Skin epidermis (tissue), 12 donors: Measurements from ENCODE around the gene DENND6B.
"Not testable (repeated sequence)": the region's sequence is repeated elsewhere in the genome, so short reads cannot be mapped to it uniquely, and the experiment has no call there.

Experiments
- H3K27ac ChIP-seq, 21 experiments: fragments of 200-600 bp; sonication (generic) in 11 of 21; one replicate each; pipeline ENCODE4 v1.5.0; 2020; ENCODE audit warnings: mild to moderate bottlenecking in 3 of 21, inconsistent platforms in 2 of 21, moderate library complexity in 2 of 21
- H3K4me3 ChIP-seq, 7 experiments: fragments of 200-600 bp; sonication (generic) in 2 of 7; one replicate each; pipeline ENCODE4 v1.5.0; 2020; ENCODE audit warnings: inconsistent platforms in 2 of 7, mild to moderate bottlenecking in 2 of 7, moderate library complexity in 1 of 7

DENND6B gene

GRCh38 chr22:50280022-50280707, 46.6 kb downstream of the DENND6B start:
- H3K27ac ChIP-seq: peak overlapping the region in 2 of 21 experiments; percentile 8 to 11
- no peak overlapping the region for H3K4me3 ChIP-seq

- H3K27ac ChIP-seq: peak overlapping the region in 2 of 21 experiments; percentile 8 to 11
- no peak overlapping the region for H3K4me3 ChIP-seq
Measured at GRCh38 chr22:50278956-50279619, 47.7 kb downstream of the DENND6B start.

- Histone ChIP-seq H3K27ac (no peak overlapping the region), H3K4me3 (no peak overlapping the region)
Measured at GRCh38 chr22:50278461-50278860, 48.4 kb downstream of the DENND6B start.

GRCh38 chr22:50277761-50278160, 49.1 kb downstream of the DENND6B start:
- H3K27ac ChIP-seq: peak overlapping the region in 1 of 21 experiments; percentile 2

GRCh38 chr22:50276143-50276542, 50.7 kb downstream of the DENND6B start:
- peak overlapping the region in 1 of 21 experiments; percentile 6 for H3K27ac ChIP-seq
- no peak overlapping the region for H3K4me3 ChIP-seq

More at GRCh38 chr22:50277761-50278160, 49.1 kb downstream of the DENND6B start:
- no peak overlapping the region for H3K4me3 ChIP-seq

- Histone ChIP-seq H3K27ac (no peak overlapping the region), H3K4me3 (no peak overlapping the region)
Measured at GRCh38 chr22:50275181-50276055, 51.4 kb downstream of the DENND6B start.

GRCh38 chr22:50274771-50275170, 52.0 kb downstream of the DENND6B start:
- H3K27ac ChIP-seq: no peak overlapping the region
- H3K4me3 ChIP-seq: no peak overlapping the region

GRCh38 chr22:50274311-50274710, 52.5 kb downstream of the DENND6B start:
- no peak overlapping the region for H3K4me3 ChIP-seq
- H3K27ac ChIP-seq: no peak overlapping the region

GRCh38 chr22:50273781-50274180, 53.0 kb downstream of the DENND6B start:
- H3K27ac ChIP-seq, H3K4me3 ChIP-seq: not testable (repeated sequence)

GRCh38 chr22:50273352-50273751, 53.5 kb downstream of the DENND6B start:
- not testable (repeated sequence) for H3K4me3 ChIP-seq, H3K27ac ChIP-seq

GRCh38 chr22:50272044-50272802, 54.6 kb downstream of the DENND6B start:
- H3K4me3 ChIP-seq: peak overlapping the region; percentile 37 to 58 (median 49)
- peak overlapping the region in 7 of 21 experiments; percentile 14 to 65 (median 49) for H3K27ac ChIP-seq

- Histone ChIP-seq H3K4me3 (peak overlapping the region; percentile 37 to 58 (median 49)), H3K27ac (peak overlapping the region in 9 of 21 experiments; percentile 13 to 65 (median 49))
Measured at GRCh38 chr22:50271519-50271970, 55.3 kb downstream of the DENND6B start.

GRCh38 chr22:50270666-50271394, 56.0 kb downstream of the DENND6B start:
- Histone ChIP-seq H3K27ac (peak overlapping the region in 18 of 21 experiments; percentile 13 to 81 (median 50)), H3K4me3 (peak overlapping the region; percentile 37 to 58 (median 49))

GRCh38 chr22:50269970-50270665, 56.7 kb downstream of the DENND6B start, which contains the start of gene MAPK11:
Gene MAPK11, minus strand, starts transcription at chr22:50270380. Its CDS starts 88 bp downstream, at chr22:50270292.
- peak within 1 kb of the TSS in 19 of 21 experiments; percentile 29 to 81 (median 64) for H3K27ac ChIP-seq

GRCh38 chr22:50269573-50269969, 57.2 kb downstream of the DENND6B start:
- Histone ChIP-seq H3K27ac (peak overlapping the region in 15 of 21 experiments; percentile 3 to 81 (median 65)), H3K4me3 (peak overlapping the region; percentile 37 to 58 (median 49))

More at GRCh38 chr22:50269970-50270665, 56.7 kb downstream of the DENND6B start, which contains the start of gene MAPK11:
- peak within 1 kb of the TSS; percentile 37 to 58 (median 49) for H3K4me3 ChIP-seq

- Histone ChIP-seq H3K4me3 (no peak overlapping the region), H3K27ac (peak overlapping the region in 1 of 21 experiments; percentile 10)
Measured at GRCh38 chr22:50268655-50269113, 58.1 kb downstream of the DENND6B start.

GRCh38 chr22:50267591-50268390, 59.0 kb downstream of the DENND6B start:
- peak overlapping the region in 4 of 7 experiments; percentile 3 to 19 (median 15) for H3K4me3 ChIP-seq
- H3K27ac ChIP-seq: no peak overlapping the region
